Measurements from ENCODE around the gene TAAR8.

DNA sequence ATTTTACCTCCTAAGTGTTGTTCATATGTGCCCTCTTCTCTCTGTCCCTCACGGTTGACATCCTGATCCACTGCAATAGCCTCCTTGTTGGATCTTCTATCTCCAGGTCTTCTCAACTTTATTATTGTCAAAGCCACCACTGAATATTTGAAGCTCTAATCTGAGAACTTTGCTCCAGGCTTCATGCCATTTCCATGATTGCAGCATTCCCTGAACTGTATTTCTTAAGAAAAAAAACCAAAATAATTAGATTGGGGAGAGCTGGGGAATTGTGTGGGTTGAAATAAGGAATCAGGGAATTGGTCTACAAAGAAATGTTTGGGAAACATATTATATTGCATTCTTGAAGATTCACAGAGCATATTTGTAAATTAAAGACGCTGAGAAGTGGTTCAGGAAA lies 37.1 kb upstream of the TAAR8 start:
- no peak for TF ChIP-seq ZFP3 (CRISPR knock-in tag; IDR thresholded peaks at IDR 0.05)
- TF ChIP-seq ZFP30 (CRISPR knock-in tag; IDR thresholded peaks at IDR 0.05), result no peak
- TF ChIP-seq, protein P1, sequence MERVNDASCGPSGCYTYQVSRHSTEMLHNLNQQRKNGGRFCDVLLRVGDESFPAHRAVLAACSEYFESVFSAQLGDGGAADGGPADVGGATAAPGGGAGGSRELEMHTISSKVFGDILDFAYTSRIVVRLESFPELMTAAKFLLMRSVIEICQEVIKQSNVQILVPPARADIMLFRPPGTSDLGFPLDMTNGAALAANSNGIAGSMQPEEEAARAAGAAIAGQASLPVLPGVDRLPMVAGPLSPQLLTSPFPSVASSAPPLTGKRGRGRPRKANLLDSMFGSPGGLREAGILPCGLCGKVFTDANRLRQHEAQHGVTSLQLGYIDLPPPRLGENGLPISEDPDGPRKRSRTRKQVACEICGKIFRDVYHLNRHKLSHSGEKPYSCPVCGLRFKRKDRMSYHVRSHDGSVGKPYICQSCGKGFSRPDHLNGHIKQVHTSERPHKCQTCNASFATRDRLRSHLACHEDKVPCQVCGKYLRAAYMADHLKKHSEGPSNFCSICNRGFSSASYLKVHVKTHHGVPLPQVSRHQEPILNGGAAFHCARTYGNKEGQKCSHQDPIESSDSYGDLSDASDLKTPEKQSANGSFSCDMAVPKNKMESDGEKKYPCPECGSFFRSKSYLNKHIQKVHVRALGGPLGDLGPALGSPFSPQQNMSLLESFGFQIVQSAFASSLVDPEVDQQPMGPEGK (CRISPR knock-in tag; IDR thresholded peaks at IDR 0.05; ENCODE audit: borderline replicate concordance), result no peak
- TF ChIP-seq, protein P2, sequence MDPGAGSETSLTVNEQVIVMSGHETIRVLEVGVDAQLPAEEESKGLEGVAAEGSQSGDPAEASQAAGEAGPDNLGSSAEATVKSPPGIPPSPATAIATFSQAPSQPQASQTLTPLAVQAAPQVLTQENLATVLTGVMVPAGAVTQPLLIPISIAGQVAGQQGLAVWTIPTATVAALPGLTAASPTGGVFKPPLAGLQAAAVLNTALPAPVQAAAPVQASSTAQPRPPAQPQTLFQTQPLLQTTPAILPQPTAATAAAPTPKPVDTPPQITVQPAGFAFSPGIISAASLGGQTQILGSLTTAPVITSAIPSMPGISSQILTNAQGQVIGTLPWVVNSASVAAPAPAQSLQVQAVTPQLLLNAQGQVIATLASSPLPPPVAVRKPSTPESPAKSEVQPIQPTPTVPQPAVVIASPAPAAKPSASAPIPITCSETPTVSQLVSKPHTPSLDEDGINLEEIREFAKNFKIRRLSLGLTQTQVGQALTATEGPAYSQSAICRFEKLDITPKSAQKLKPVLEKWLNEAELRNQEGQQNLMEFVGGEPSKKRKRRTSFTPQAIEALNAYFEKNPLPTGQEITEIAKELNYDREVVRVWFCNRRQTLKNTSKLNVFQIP (CRISPR knock-in tag; IDR thresholded peaks at IDR 0.05; ENCODE audit: borderline replicate concordance, low read depth), result no peak
- no peak for TF ChIP-seq OSR1 (CRISPR knock-in tag; IDR thresholded peaks at IDR 0.05)
